HL-60 (cell line): Measurements from ENCODE around the gene ZFYVE28.

ENCODE experiments used
- DNase-seq, 2 experiments: peaks; one replicate each; pipeline ENCODE4 v3.0.0-alpha.2; 2010 to 2020; ENCODE audit warnings: low read depth in 1 of 2, low spot score in 1 of 2
- H3K27ac ChIP-seq: fragments of 250-450 bp; sonication (Bioruptor Pico); replicated peaks from 2 replicates; pipeline ENCODE4 v1.5.1; 2020; ENCODE audit warnings: mild to moderate bottlenecking, moderate library complexity
- H3K27me3 ChIP-seq: fragments of 250-450 bp; sonication (Bioruptor Pico); 2 replicates; pipeline ENCODE4 v1.5.1; 2021; ENCODE audit warnings: mild to moderate bottlenecking, moderate library complexity; ENCODE audit not compliant: insufficient read depth, poor library complexity, severe bottlenecking
- H3K4me3 ChIP-seq: replicated peaks from 2 replicates; pipeline ENCODE4 v1.5.1; 2011; ENCODE audit warnings: mild to moderate bottlenecking, control low read depth, low read length; ENCODE audit not compliant: insufficient read depth
- GABPA ChIP-seq: IDR thresholded peaks from 2 replicates; pipeline ENCODE4 v1.6.1; 2012; ENCODE audit warnings: low read depth
- POLR2AphosphoS5 ChIP-seq: IDR thresholded peaks from 2 replicates; pipeline ENCODE4 v1.6.1; 2012; ENCODE audit warnings: low read depth
- SPI1 ChIP-seq: IDR thresholded peaks from 2 replicates; pipeline ENCODE4 v1.6.1; 2012; ENCODE audit warnings: low read depth, mild to moderate bottlenecking, borderline replicate concordance
- TF ChIP-seq, protein P1 (sequence below): IDR thresholded peaks from one replicate; pipeline ENCODE4 v1.5.1; 2011; ENCODE audit warnings: low read length, control low read depth, inconsistent platforms; ENCODE audit not compliant: insufficient read depth
- TF ChIP-seq, protein P2 (sequence below): IDR thresholded peaks from 2 replicates; pipeline ENCODE4 v1.6.1; 2012; ENCODE audit warnings: low read depth; ENCODE audit not compliant: insufficient replicate concordance

ZFYVE28 gene

DNA sequence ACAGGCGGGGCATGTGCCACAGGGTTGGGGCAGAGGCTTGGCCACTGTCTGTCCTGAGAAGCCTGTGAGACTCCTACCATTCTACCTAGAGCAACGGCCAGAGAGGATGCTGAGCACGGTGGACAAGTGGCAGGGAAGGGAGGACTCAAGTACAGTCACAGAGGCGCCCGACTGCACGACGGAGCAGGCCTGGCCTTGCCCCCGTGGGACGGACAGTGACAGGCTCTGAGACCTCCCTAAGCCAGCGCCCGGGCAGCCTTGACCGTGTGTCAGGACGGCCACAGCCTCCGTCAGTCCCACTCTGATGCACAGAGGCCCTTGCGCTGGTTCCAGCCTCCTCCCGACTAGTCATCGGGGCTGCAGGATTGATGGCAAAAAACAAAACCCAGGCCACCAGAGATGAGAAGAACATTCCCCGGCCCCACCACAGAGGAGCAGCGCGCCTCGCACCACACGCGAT is 119.9 kb downstream of the ZFYVE28 start:
- Histone ChIP-seq H3K27me3 (no peaks in the 10 kb centered on the region), H3K27ac (no peak overlapping the region), H3K4me3 (no peak overlapping the region)
- DNase-seq = no peak
- TF ChIP-seq POLR2AphosphoS5 (no peak), GABPA (no peak), SPI1 (no peak)
- TF ChIP-seq, protein P1, sequence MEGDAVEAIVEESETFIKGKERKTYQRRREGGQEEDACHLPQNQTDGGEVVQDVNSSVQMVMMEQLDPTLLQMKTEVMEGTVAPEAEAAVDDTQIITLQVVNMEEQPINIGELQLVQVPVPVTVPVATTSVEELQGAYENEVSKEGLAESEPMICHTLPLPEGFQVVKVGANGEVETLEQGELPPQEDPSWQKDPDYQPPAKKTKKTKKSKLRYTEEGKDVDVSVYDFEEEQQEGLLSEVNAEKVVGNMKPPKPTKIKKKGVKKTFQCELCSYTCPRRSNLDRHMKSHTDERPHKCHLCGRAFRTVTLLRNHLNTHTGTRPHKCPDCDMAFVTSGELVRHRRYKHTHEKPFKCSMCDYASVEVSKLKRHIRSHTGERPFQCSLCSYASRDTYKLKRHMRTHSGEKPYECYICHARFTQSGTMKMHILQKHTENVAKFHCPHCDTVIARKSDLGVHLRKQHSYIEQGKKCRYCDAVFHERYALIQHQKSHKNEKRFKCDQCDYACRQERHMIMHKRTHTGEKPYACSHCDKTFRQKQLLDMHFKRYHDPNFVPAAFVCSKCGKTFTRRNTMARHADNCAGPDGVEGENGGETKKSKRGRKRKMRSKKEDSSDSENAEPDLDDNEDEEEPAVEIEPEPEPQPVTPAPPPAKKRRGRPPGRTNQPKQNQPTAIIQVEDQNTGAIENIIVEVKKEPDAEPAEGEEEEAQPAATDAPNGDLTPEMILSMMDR = no peak

DNA sequence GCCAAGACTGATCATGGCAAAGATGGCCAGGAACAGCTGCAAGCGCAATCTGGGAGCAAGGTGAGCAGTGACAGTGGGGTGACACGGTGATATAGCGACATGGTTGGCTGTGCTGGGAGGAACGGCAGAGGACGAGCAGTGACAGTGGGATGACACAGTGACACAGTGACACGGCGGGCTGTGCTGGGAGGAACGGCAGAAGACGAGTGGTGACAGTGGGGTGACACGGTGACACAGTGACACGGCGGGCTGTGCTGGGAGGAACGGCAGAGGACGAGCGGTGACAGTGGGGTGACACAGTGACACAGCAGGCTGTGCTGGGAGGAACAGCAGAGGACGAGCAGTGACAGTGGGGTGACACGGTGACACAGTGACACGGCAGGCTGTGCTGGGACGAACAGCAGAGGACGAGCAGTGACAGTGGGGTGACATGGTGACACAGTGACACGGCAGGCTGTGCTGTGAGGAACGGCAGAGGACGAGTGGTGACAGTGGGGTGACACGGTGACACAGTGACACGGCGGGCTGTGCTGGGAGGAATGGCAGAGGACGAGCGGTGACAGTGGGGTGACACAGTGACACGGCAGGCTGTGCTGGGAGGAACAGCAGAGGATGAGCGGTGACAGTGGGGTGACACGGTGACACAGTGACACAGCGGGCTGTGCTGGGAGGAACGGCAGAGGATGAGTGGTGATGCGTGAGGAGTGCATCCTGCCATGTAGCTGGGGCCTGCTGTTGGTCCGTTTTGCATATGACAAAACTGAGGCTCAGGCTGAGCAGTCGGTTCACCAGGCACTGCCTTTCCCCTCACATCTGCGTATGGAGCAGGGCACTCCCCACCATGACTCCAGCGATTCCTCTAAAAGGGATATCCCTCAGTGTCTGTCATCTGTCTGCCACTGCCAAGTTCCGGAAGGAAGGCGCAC is 120.6 kb downstream of the ZFYVE28 start:
- H3K27me3 ChIP-seq = no peaks in the 10 kb centered on the region
- TF ChIP-seq SPI1 (no peak), GABPA (no peak), POLR2AphosphoS5 (no peak)
- TF ChIP-seq, protein P1 = no peak
- TF ChIP-seq, protein P2, sequence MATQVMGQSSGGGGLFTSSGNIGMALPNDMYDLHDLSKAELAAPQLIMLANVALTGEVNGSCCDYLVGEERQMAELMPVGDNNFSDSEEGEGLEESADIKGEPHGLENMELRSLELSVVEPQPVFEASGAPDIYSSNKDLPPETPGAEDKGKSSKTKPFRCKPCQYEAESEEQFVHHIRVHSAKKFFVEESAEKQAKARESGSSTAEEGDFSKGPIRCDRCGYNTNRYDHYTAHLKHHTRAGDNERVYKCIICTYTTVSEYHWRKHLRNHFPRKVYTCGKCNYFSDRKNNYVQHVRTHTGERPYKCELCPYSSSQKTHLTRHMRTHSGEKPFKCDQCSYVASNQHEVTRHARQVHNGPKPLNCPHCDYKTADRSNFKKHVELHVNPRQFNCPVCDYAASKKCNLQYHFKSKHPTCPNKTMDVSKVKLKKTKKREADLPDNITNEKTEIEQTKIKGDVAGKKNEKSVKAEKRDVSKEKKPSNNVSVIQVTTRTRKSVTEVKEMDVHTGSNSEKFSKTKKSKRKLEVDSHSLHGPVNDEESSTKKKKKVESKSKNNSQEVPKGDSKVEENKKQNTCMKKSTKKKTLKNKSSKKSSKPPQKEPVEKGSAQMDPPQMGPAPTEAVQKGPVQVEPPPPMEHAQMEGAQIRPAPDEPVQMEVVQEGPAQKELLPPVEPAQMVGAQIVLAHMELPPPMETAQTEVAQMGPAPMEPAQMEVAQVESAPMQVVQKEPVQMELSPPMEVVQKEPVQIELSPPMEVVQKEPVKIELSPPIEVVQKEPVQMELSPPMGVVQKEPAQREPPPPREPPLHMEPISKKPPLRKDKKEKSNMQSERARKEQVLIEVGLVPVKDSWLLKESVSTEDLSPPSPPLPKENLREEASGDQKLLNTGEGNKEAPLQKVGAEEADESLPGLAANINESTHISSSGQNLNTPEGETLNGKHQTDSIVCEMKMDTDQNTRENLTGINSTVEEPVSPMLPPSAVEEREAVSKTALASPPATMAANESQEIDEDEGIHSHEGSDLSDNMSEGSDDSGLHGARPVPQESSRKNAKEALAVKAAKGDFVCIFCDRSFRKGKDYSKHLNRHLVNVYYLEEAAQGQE = no peak
- no peak overlapping the region for H3K4me3 ChIP-seq
- no peak for DNase-seq
- H3K27ac ChIP-seq = no peak overlapping the region

DNA sequence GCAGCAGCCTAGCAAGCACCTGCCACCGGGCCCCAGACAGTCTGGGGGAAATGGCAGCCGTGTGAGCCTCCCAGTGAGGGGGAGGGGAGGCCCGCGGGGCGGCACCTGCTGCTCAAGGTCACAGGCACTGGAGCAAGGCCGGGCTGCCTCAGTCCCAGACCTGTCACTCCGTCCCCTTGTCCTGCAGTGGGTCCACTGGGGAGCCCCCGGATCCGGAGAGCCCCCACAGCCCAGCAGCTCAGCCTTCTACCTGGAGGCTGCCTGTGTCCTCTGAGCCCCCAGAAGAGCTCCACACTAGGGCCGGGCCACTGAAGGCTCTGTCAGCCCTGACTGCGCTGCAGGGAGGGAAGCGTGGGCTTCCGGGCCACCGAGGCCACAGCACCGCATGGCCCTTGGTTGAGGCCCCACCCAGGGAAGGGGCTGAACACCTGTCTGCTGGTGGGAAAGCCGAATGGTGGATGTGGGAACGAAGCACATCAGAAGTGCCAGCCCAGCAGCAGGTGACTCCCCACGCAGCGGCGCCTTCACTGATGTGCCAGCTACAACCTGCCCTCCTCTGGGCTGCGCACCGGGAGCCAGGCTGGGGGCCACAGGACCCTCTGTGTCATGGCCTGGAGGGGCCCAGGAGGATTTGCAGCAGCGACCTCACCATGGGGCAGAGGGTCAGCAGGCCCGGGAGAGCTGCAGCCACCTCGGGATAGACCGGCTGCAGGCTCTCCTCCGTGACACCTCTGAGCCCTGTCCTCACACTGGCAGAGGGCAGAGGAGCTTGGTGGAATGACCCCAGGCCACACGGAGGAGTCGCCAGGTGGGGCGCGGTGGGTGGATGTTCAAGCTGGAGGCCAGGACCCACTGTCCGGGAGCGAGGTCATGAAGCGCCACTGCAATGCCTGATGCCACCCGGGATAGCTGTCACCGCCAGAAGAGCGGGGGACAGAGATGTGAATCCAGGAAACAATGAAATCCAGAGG is 121.5 kb downstream of the ZFYVE28 start:
- TF ChIP-seq GABPA (no peak), POLR2AphosphoS5 (no peak), SPI1 (no peak)
- TF ChIP-seq, protein P2 = no peak
- TF ChIP-seq, protein P1 = no peak
- Histone ChIP-seq H3K27ac (no peak overlapping the region), H3K4me3 (no peak overlapping the region), H3K27me3 (no peaks in the 10 kb centered on the region)
- DNase-seq = no peak
